Lung (tissue), 12 donors: ENCODE data around the gene HAAO. TPM values are rescaled to one million over a fixed set of nuclear protein-coding genes. Genes with fewer than 3 reads are reported as not detected.

ENCODE experiments used
- ATAC-seq: fragments of 200-7000 bp; cut with Tn5 transposase; one replicate; pipeline ENCODE4 v1.9.1; 2020; ENCODE audit warnings: moderate number of reproducible peaks; ENCODE audit not compliant: insufficient read depth, low FRiP score
- DNase-seq, 3 donors: peaks; one replicate each; pipeline ENCODE4 v3.0.0-alpha.2; 2013 to 2017
- H3K27ac ChIP-seq, 2 donors: one replicate each; pipeline ENCODE4 v1.5.1; 2013; ENCODE audit warnings: mild to moderate bottlenecking in 2 of 2, moderate library complexity in 2 of 2, control low read depth in 1 of 2, inconsistent platforms in 1 of 2, low read depth in 1 of 2, low read length in 1 of 2
- H3K27me3 ChIP-seq, 3 donors: one replicate each; pipeline ENCODE4 v1.5.1; 2013; ENCODE audit warnings: low read length in 2 of 3; ENCODE audit not compliant: control insufficient read depth in 3 of 3, insufficient read depth in 3 of 3
- H3K36me3 ChIP-seq, 4 donors: one replicate each; pipeline ENCODE4 v1.5.1; 2013; ENCODE audit warnings: low read length in 4 of 4, mild to moderate bottlenecking in 1 of 4, moderate library complexity in 1 of 4; ENCODE audit not compliant: control insufficient read depth in 4 of 4, insufficient read depth in 4 of 4
- H3K4me1 ChIP-seq, 5 donors: one replicate each; pipeline ENCODE4 v1.5.1; 2013; ENCODE audit warnings: low read length in 5 of 5, mild to moderate bottlenecking in 2 of 5, moderate library complexity in 1 of 5; ENCODE audit not compliant: control insufficient read depth in 5 of 5, insufficient read depth in 5 of 5
- H3K4me3 ChIP-seq: one replicate; pipeline ENCODE4 v1.5.1; 2013; ENCODE audit warnings: mild to moderate bottlenecking, control low read depth, moderate library complexity
- H3K9ac ChIP-seq, 2 donors: one replicate each; pipeline ENCODE4 v1.5.1; 2013; ENCODE audit warnings: low read length in 2 of 2, control low read depth in 1 of 2; ENCODE audit not compliant: insufficient read depth in 1 of 2
- H3K9me3 ChIP-seq, 4 donors: one replicate each; pipeline ENCODE4 v1.5.1; 2013; ENCODE audit warnings: low read length in 3 of 4, mild to moderate bottlenecking in 1 of 4, moderate library complexity in 1 of 4; ENCODE audit not compliant: control insufficient read depth in 4 of 4, insufficient read depth in 3 of 4
- CTCF ChIP-seq: IDR thresholded peaks from 2 replicates; pipeline ENCODE4 v1.5.1; 2012; ENCODE audit warnings: mild to moderate bottlenecking; ENCODE audit errors: control extremely low read depth, extremely low read depth
- WGBS, 2 donors: extraction: QIAGEN DNeasy Blood & Tissue Kit; methylation state at CpG; one replicate each; pipeline ENCODE4 v1.1.7; 2013; 5-methylcytosine and 5-hydroxymethylcytosine counted together
- polyA plus RNA-seq, 2 donors: library from polyadenylated mRNA; stranded (reverse); fragments of 200-250 nt; gene quantifications; one replicate each; pipeline ENCODE4 v1.2.1, GENCODE V29; 2013
- total RNA-seq, 2 donors: library from RNA; depleted of rRNA in 1 of 2; stranded (reverse); fragments of >200 nt in 1 of 2; gene quantifications; one replicate each; pipeline ENCODE4 v1.2.1, GENCODE V29; 2014 to 2021
- donor health status: control.
- donor health status: control.
- donor health status: Bipolar disorder and iron deficiency.
- donor health status: healthy.
- donor health status: DM: yes; HTN: yes; CAD: no.

Gene HAAO
- total and polyA plus RNA-seq, 4 donors: 3.7 to 13.0 (median 9.4) TPM

GRCh38 chr2:42797281-42797680 lies 4.9 kb upstream of the HAAO start:
- Histone ChIP-seq H3K4me3 (no peak overlapping the region), H3K27ac (no peak overlapping the region)
- WGBS, 2 donors: 81 to 90% methylated on average over 6 of the region's 6 CpGs

GRCh38 chr2:42796427-42797248 lies 4.3 kb upstream of the HAAO start:
- no peak for TF ChIP-seq CTCF
- H3K9ac ChIP-seq: no peak overlapping the region

More at GRCh38 chr2:42797281-42797680, 4.9 kb upstream of the HAAO start:
- no peak for TF ChIP-seq CTCF
- DNase-seq: no peak
- no peak for ATAC-seq
- H3K4me1 ChIP-seq: peaks cover 0 to 40% (median 10%) of the 10 kb centered on the region in 5 donors
- H3K9me3 ChIP-seq: no peaks in the 10 kb centered on the region
- H3K36me3 ChIP-seq: no peaks in the 10 kb centered on the region
- H3K9ac ChIP-seq: no peak overlapping the region
- H3K27me3 ChIP-seq: no peaks in the 10 kb centered on the region

GRCh38 chr2:42795841-42796301 lies 3.5 kb upstream of the HAAO start:
- H3K36me3 ChIP-seq: no peaks in the 10 kb centered on the region
- peaks cover 0 to 38% (median 17%) of the 10 kb centered on the region in 5 donors for H3K4me1 ChIP-seq
- H3K9ac ChIP-seq: no peak overlapping the region
- H3K9me3 ChIP-seq: no peaks in the 10 kb centered on the region
- DNase-seq (no peak), ATAC-seq (no peak)
- H3K27me3 ChIP-seq: no peaks in the 10 kb centered on the region
- TF ChIP-seq CTCF: no peak
- H3K4me3 ChIP-seq: no peak overlapping the region
- no peak overlapping the region for H3K27ac ChIP-seq
- WGBS, 2 donors: 60 to 71% methylated on average over 3 of the region's 3 CpGs

More at GRCh38 chr2:42796427-42797248, 4.3 kb upstream of the HAAO start:
- Histone ChIP-seq H3K27me3 (no peaks in the 10 kb centered on the region), H3K4me1 (peaks cover 0 to 38% (median 15%) of the 10 kb centered on the region in 5 donors), H3K36me3 (no peaks in the 10 kb centered on the region), H3K27ac (no peak overlapping the region), H3K4me3 (no peak overlapping the region), H3K9me3 (no peaks in the 10 kb centered on the region)
- no peak for ATAC-seq
- peak in 2 of 3 donors; percentile 67 to 72 for DNase-seq
- WGBS, 2 donors: 76 to 90% methylated on average over 7 of the region's 7 CpGs
